ENCODE results near the gene BMPR2. TPM values are rescaled to one million over a fixed set of nuclear protein-coding genes. Genes with fewer than 3 reads are reported as not detected.

Gene BMPR2
- total RNA-seq, 4 donors from 2014 or later: 37.8 to 53.3 (median 51.2) TPM

DNA sequence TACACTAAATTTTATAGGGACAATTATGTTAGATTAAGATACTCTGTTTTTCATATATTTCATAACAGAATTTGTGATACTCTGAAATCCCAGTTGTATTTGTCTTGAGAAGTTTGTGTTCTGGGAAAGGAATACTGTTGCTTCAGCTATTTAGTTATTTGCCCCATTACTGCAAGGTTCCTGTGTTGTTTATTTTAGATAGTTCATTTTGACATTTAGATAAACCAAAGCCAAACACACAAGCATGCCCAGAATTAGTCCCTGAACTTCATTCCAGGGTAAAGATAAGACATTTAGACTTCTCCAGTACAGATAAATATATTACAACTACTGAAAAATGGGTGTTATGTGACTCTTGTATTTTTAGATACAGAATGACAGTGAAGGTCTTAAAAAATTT lies 74.7 kb downstream of the BMPR2 start:
- no peak for DNase-seq (ENCODE audit: low spot score in 2 of 2)
- no peaks in the 10 kb centered on the region for H3K9me3 ChIP-seq
- no peaks in the 10 kb centered on the region for H3K27me3 ChIP-seq
- H3K36me3 ChIP-seq: peaks cover 0 to 3% (median 0%) of the 10 kb centered on the region in 3 donors
- TF ChIP-seq POLR2A (IDR thresholded peaks at IDR 0.05) (no peak), EP300 (IDR thresholded peaks at IDR 0.05) (no peak), CTCF (IDR thresholded peaks at IDR 0.05) (no peak)
- H3K4me1 ChIP-seq: peaks cover 0 to 11% (median 0%) of the 10 kb centered on the region in 4 donors
- H3K4me3 ChIP-seq: no peak overlapping the region
- H3K27ac ChIP-seq: no peak overlapping the region

DNA sequence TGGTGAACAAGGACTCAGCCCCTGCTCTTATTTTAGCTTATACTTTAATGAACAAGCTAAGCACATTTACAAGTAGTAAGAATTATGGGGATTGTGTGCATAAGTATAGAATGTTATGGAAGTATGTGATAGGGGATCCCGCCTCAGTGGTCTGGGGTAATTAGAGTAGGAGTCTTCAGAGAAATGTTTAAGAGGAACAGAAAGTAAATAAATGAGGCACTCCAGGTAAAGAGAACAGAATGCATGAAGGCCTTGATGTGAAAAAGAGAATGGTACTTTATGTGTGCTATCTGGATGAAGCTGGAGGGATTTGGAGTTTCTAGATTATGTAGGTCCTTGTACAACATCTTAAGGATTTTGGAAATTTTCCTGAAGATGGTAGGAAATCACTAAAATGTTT lies 76.6 kb downstream of the BMPR2 start:
- WGBS, 2 donors: 97 to 98% methylated on average over 1 of the region's 1 CpG
- H3K27me3 ChIP-seq: no peaks in the 10 kb centered on the region
- peaks cover 0 to 11% (median 0%) of the 10 kb centered on the region in 4 donors for H3K4me1 ChIP-seq
- no peak for TF ChIP-seq EP300 (IDR thresholded peaks at IDR 0.05)
- no peak for TF ChIP-seq POLR2A (IDR thresholded peaks at IDR 0.05)
- TF ChIP-seq CTCF (IDR thresholded peaks at IDR 0.05): no peak
- DNase-seq (ENCODE audit: low spot score in 2 of 2): no peak
- no peak overlapping the region for H3K27ac ChIP-seq
- peaks cover 0 to 3% (median 0%) of the 10 kb centered on the region in 3 donors for H3K36me3 ChIP-seq
- no peak overlapping the region for H3K4me3 ChIP-seq
- no peaks in the 10 kb centered on the region for H3K9me3 ChIP-seq

DNA sequence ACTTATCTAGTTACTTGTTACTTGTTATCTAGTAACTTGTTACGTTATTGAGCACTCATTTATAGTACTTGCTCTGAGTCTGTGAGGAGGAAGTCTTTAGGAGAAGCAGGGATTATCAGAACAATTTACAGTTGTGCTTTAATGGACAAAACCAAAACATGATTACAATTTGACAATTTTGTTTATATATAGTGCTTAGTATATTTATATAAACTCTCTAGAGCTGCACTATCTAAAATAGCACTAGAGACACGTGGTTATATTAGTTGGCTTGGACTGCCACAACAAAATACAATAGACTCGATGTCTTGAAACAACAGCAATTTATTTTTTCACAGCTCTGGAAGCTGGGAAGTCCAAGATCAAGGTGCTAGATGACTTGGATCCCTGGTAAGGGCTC lies 78.4 kb downstream of the BMPR2 start:
- TF ChIP-seq EP300 (IDR thresholded peaks at IDR 0.05) (no peak), POLR2A (IDR thresholded peaks at IDR 0.05) (no peak), CTCF (IDR thresholded peaks at IDR 0.05) (no peak)
- Histone ChIP-seq H3K9me3 (no peaks in the 10 kb centered on the region), H3K36me3 (peaks cover 0 to 3% (median 0%) of the 10 kb centered on the region in 3 donors), H3K4me3 (no peak overlapping the region), H3K4me1 (peaks cover 0 to 11% (median 0%) of the 10 kb centered on the region in 4 donors), H3K27ac (no peak overlapping the region), H3K27me3 (no peaks in the 10 kb centered on the region)
- DNase-seq (ENCODE audit: low spot score in 2 of 2): no peak
- WGBS, 2 donors: 61 to 62% methylated on average over 3 of the region's 3 CpGs

DNA sequence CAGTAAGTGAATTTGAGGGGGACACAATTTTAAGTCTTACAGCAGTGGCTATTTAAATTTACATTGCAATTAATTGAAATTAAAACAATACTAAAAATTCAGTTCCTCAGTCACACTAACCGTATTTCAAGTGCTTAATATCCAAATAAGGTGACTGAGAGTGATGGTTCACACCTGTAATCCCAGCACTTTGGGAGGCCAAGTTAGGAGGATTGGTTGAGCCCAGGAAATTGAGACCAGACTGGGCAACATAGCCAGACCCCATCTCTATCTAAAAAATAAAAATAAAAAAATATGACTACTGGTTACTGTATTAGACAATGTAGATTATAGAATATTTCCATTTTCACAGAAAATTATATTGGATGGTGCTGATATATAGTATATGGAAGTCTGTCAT lies 79.0 kb downstream of the BMPR2 start:
- Histone ChIP-seq H3K4me1 (peaks cover 0 to 11% (median 0%) of the 10 kb centered on the region in 4 donors), H3K9me3 (no peaks in the 10 kb centered on the region), H3K4me3 (no peak overlapping the region), H3K27me3 (no peaks in the 10 kb centered on the region), H3K27ac (no peak overlapping the region), H3K36me3 (peaks cover 0 to 3% (median 0%) of the 10 kb centered on the region in 3 donors)
- 94 to 97% methylated on average over 1 of the region's 1 CpG for WGBS, 2 donors
- TF ChIP-seq CTCF (IDR thresholded peaks at IDR 0.05) (no peak), EP300 (IDR thresholded peaks at IDR 0.05) (no peak), POLR2A (IDR thresholded peaks at IDR 0.05) (no peak)
- no peak for DNase-seq (ENCODE audit: low spot score in 2 of 2)

DNA sequence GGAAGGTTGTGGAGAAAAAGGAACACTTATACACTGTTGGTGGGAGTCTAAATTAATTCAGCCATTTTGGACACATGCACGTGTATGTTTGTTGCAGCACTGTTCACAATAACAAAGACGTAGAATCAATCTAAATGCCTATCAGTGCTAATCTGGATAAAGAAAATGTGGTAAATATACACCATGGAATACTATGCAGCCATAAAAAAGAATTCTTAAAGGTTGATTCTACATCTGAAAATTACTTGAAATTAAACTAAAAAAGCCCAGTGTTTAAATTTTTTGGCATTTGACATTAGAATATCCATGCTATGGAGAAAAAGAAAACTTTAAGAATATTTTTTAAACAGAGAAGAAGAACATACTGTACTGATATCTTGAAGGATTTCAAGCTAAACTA lies 84.0 kb downstream of the BMPR2 start:
- WGBS, 2 donors: 79 to 96% methylated on average over 2 of the region's 2 CpGs
- Histone ChIP-seq H3K4me1 (no peaks in the 10 kb centered on the region), H3K36me3 (peaks cover 0 to 5% (median 0%) of the 10 kb centered on the region in 3 donors), H3K27ac (no peak overlapping the region), H3K27me3 (no peaks in the 10 kb centered on the region), H3K4me3 (no peak overlapping the region), H3K9me3 (no peaks in the 10 kb centered on the region)
- TF ChIP-seq POLR2A (IDR thresholded peaks at IDR 0.05) (no peak), CTCF (IDR thresholded peaks at IDR 0.05) (no peak), EP300 (IDR thresholded peaks at IDR 0.05) (no peak)
- no peak for DNase-seq (ENCODE audit: low spot score in 2 of 2)
